ENCODE measurements around the gene UST. TPM values are rescaled to one million over a fixed set of nuclear protein-coding genes. Genes with fewer than 3 reads are reported as not detected.

UST gene
- total RNA-seq, 1 experiment from 2014 or later: 10.0 TPM

DNA sequence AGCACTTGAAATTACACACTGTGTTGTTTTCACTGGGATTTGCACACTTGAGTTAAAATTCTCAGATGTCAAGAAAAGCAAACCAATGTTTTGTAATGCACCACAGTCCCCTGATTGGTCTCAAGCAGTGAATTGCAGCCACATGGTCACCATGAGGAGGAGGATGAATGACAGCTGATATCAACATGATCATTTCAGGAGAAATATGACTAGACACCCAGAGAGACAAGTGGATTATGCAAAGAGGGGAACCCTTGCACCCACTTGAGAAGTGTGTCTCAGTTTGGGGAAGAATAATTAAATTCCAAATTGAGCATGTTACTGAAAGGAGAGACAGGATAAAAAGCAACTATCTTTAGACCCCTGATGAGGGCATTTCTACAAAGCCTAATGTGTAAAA is 69.3 kb downstream of the UST start:
- H3K4me3 Mint-ChIP-seq (ENCODE audit: unreplicated experiment): no peak overlapping the region
- H3K9me3 Mint-ChIP-seq (ENCODE audit: unreplicated experiment): peaks cover 8% of the 10 kb centered on the region
- BruUV-seq (replicated peaks): no TSS peak
- peaks cover 18% of the 10 kb centered on the region for H3K4me1 Mint-ChIP-seq (ENCODE audit: insufficient read depth, unreplicated experiment)
- H3K27me3 Mint-ChIP-seq (ENCODE audit: insufficient read depth, unreplicated experiment): no peaks in the 10 kb centered on the region
- no peak overlapping the region for H3K27ac Mint-ChIP-seq (ENCODE audit: low read depth, unreplicated experiment)
- intact Hi-C loops (cut with micrococcal nuclease): no loop called here
- ChIA-PET CTCF (interaction anchor here (0.7 kb wide), 1 partner anchor 15 kb away, joined by 4 read pairs; no protein-coding TSS in a partner anchor), POLR2A (interaction anchor here (0.6 to 0.7 kb wide), 2 partner anchors 10 to 238 kb away, joined by 3 read pairs; no protein-coding TSS in a partner anchor)
- TF ChIP-seq, protein P1, sequence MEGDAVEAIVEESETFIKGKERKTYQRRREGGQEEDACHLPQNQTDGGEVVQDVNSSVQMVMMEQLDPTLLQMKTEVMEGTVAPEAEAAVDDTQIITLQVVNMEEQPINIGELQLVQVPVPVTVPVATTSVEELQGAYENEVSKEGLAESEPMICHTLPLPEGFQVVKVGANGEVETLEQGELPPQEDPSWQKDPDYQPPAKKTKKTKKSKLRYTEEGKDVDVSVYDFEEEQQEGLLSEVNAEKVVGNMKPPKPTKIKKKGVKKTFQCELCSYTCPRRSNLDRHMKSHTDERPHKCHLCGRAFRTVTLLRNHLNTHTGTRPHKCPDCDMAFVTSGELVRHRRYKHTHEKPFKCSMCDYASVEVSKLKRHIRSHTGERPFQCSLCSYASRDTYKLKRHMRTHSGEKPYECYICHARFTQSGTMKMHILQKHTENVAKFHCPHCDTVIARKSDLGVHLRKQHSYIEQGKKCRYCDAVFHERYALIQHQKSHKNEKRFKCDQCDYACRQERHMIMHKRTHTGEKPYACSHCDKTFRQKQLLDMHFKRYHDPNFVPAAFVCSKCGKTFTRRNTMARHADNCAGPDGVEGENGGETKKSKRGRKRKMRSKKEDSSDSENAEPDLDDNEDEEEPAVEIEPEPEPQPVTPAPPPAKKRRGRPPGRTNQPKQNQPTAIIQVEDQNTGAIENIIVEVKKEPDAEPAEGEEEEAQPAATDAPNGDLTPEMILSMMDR (IDR thresholded peaks at IDR 0.05; ENCODE audit: unreplicated experiment): no peak
- H3K36me3 Mint-ChIP-seq (ENCODE audit: insufficient read depth, unreplicated experiment): no peaks in the 10 kb centered on the region
- DNase-seq (ENCODE audit: unreplicated experiment): no peak

DNA sequence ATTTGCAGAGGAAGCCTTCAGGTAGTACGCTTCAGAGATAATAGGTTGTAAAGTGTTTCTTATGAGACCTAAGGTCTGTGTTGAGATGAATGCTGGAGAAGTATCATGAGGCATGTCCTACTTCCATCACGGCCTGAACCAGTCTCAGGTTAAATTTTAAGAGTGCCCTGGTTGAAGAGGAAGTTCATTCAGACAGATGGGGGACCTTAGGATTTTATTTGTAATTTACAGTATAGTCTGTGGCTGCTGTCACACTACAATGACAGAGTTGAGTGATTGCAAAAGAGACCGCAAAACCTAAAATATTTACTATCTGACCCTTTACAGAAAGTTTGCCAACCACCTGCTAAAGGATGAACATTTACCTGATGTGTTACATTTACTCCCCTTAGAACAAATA is 70.9 kb downstream of the UST start:
- intact Hi-C loops (cut with micrococcal nuclease): no loop called here

GRCh38 chr6:148818939-148819575 is 72.2 kb downstream of the UST start:
- DNase-seq (ENCODE audit: unreplicated experiment): peak; percentile 33
- BruUV-seq (replicated peaks): no TSS peak
- no peak overlapping the region for H3K4me3 Mint-ChIP-seq (ENCODE audit: unreplicated experiment)
- peaks cover 8% of the 10 kb centered on the region for H3K9me3 Mint-ChIP-seq (ENCODE audit: unreplicated experiment)
- peaks cover 18% of the 10 kb centered on the region for H3K4me1 Mint-ChIP-seq (ENCODE audit: insufficient read depth, unreplicated experiment)
- no peaks in the 10 kb centered on the region for H3K36me3 Mint-ChIP-seq (ENCODE audit: insufficient read depth, unreplicated experiment)
- TF ChIP-seq, protein P1 (IDR thresholded peaks at IDR 0.05; ENCODE audit: unreplicated experiment): no peak
- POLR2A ChIA-PET: no interaction called here
- H3K27ac Mint-ChIP-seq (ENCODE audit: low read depth, unreplicated experiment): no peak overlapping the region
- H3K27me3 Mint-ChIP-seq (ENCODE audit: insufficient read depth, unreplicated experiment): no peaks in the 10 kb centered on the region
- CTCF ChIA-PET: no interaction called here
- intact Hi-C loops (cut with micrococcal nuclease): no loop called here

More for the DNA sequence above, 70.9 kb downstream of the UST start:
- ChIA-PET POLR2A (interaction anchor here (1.0 kb wide), 1 partner anchor 67 kb away, joined by 3 read pairs; no protein-coding TSS in a partner anchor), CTCF (no interaction called here)
- TF ChIP-seq, protein P1 (IDR thresholded peaks at IDR 0.05; ENCODE audit: unreplicated experiment): no peak
- DNase-seq (ENCODE audit: unreplicated experiment): no peak
- H3K9me3 Mint-ChIP-seq (ENCODE audit: unreplicated experiment): peaks cover 8% of the 10 kb centered on the region
- H3K27ac Mint-ChIP-seq (ENCODE audit: low read depth, unreplicated experiment): no peak overlapping the region
- H3K4me3 Mint-ChIP-seq (ENCODE audit: unreplicated experiment): no peak overlapping the region
- H3K36me3 Mint-ChIP-seq (ENCODE audit: insufficient read depth, unreplicated experiment): no peaks in the 10 kb centered on the region
- no TSS peak for BruUV-seq (replicated peaks)
- no peaks in the 10 kb centered on the region for H3K27me3 Mint-ChIP-seq (ENCODE audit: insufficient read depth, unreplicated experiment)
- peaks cover 18% of the 10 kb centered on the region for H3K4me1 Mint-ChIP-seq (ENCODE audit: insufficient read depth, unreplicated experiment)

DNA sequence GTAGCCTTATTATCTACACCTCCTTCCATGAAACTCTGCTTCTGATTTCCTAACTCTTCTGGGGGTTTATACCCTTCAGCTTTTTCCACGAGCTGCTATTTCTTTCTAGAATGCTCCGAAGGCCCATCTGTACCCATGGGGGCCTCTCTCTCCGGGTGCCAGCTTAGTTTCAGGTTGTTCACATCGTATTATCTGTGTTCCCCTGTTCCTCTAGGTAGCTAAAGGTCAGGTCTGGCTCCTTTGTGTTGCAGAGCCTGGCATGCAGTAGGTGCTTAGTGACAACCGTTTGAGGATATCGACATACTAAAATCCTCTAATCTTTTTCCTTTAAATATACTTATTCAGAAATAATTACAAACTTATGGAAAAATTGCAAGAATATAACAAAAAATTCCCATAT is 73.0 kb downstream of the UST start:
- H3K4me3 Mint-ChIP-seq (ENCODE audit: unreplicated experiment): no peak overlapping the region
- BruUV-seq (replicated peaks): no TSS peak
- ChIA-PET POLR2A (no interaction called here), CTCF (interaction anchor here (0.6 kb wide), 1 partner anchor 48 kb away, joined by 4 read pairs; no protein-coding TSS in a partner anchor)
- peaks cover 18% of the 10 kb centered on the region for H3K4me1 Mint-ChIP-seq (ENCODE audit: insufficient read depth, unreplicated experiment)
- no peak for DNase-seq (ENCODE audit: unreplicated experiment)
- peaks cover 5% of the 10 kb centered on the region for H3K9me3 Mint-ChIP-seq (ENCODE audit: unreplicated experiment)
- H3K27me3 Mint-ChIP-seq (ENCODE audit: insufficient read depth, unreplicated experiment): no peaks in the 10 kb centered on the region
- no peaks in the 10 kb centered on the region for H3K36me3 Mint-ChIP-seq (ENCODE audit: insufficient read depth, unreplicated experiment)
- TF ChIP-seq, protein P1 (IDR thresholded peaks at IDR 0.05; ENCODE audit: unreplicated experiment): no peak
- intact Hi-C loops (cut with micrococcal nuclease): no loop called here
- H3K27ac Mint-ChIP-seq (ENCODE audit: low read depth, unreplicated experiment): no peak overlapping the region

Measured in MCF 10A (cell line).